ENCODE results near the gene CNGA1.

CNGA1 gene

GRCh38 chr4:48016141-48017107 lies at the start of gene CNGA1, which contains the start of gene NIPAL1:
CNGA1 (minus strand) TSS chr4:48016681; CDS start chr4:47952689, 63,992 bp downstream.
NIPAL1 (plus strand) TSS chr4:48016772; CDS start chr4:48016840, 68 bp downstream.
- Histone ChIP-seq H3K9me3 (ENCODE audit: control insufficient read depth in 1 of 2, low read length in 2 of 2) (no peaks in the 10 kb centered on the region), H3K36me3 (ENCODE audit: control insufficient read depth in 1 of 2, insufficient read depth in 2 of 2, low read length in 2 of 2) (no peaks in the 10 kb centered on the region), H3K4me1 (ENCODE audit: control insufficient read depth in 1 of 2, insufficient read depth in 2 of 2, low read length in 2 of 2) (peaks cover 0 to 16% of the 10 kb centered on the region in 2 donors), H3K4me3 (ENCODE audit: low read depth in 1 of 2, low read length in 2 of 2) (peak within 1 kb of the TSS; percentile 79 to 81), H3K27ac (ENCODE audit: low read length) (peak within 1 kb of the TSS; percentile 60), H3K27me3 (ENCODE audit: low read depth, low read length) (peaks cover 9% of the 10 kb centered on the region)

- H3K36me3 ChIP-seq (ENCODE audit: control insufficient read depth in 1 of 2, insufficient read depth in 2 of 2, low read length in 2 of 2), result no peaks in the 10 kb centered on the region
- H3K4me3 ChIP-seq (ENCODE audit: low read depth in 1 of 2, low read length in 2 of 2), result no peak overlapping the region
- H3K27ac ChIP-seq (ENCODE audit: low read length), result no peak overlapping the region
- H3K9me3 ChIP-seq (ENCODE audit: control insufficient read depth in 1 of 2, low read length in 2 of 2), result no peaks in the 10 kb centered on the region
- no peaks in the 10 kb centered on the region for H3K27me3 ChIP-seq (ENCODE audit: low read depth, low read length)
- H3K4me1 ChIP-seq (ENCODE audit: control insufficient read depth in 1 of 2, insufficient read depth in 2 of 2, low read length in 2 of 2), result no peaks in the 10 kb centered on the region
Measured at GRCh38 chr4:48065587-48066052, 49.1 kb upstream of the CNGA1 start.

GRCh38 chr4:48064349-48064748 lies 47.9 kb upstream of the CNGA1 start:
- Histone ChIP-seq H3K36me3 (ENCODE audit: control insufficient read depth in 1 of 2, insufficient read depth in 2 of 2, low read length in 2 of 2) (no peaks in the 10 kb centered on the region), H3K9me3 (ENCODE audit: control insufficient read depth in 1 of 2, low read length in 2 of 2) (no peaks in the 10 kb centered on the region), H3K27me3 (ENCODE audit: low read depth, low read length) (no peaks in the 10 kb centered on the region), H3K27ac (ENCODE audit: low read length) (no peak overlapping the region), H3K4me3 (ENCODE audit: low read depth in 1 of 2, low read length in 2 of 2) (no peak overlapping the region), H3K4me1 (ENCODE audit: control insufficient read depth in 1 of 2, insufficient read depth in 2 of 2, low read length in 2 of 2) (no peaks in the 10 kb centered on the region)

- Histone ChIP-seq H3K4me1 (ENCODE audit: control insufficient read depth in 1 of 2, insufficient read depth in 2 of 2, low read length in 2 of 2) (no peaks in the 10 kb centered on the region), H3K4me3 (ENCODE audit: low read depth in 1 of 2, low read length in 2 of 2) (no peak overlapping the region), H3K36me3 (ENCODE audit: control insufficient read depth in 1 of 2, insufficient read depth in 2 of 2, low read length in 2 of 2) (no peaks in the 10 kb centered on the region), H3K27ac (ENCODE audit: low read length) (no peak overlapping the region), H3K9me3 (ENCODE audit: control insufficient read depth in 1 of 2, low read length in 2 of 2) (no peaks in the 10 kb centered on the region), H3K27me3 (ENCODE audit: low read depth, low read length) (no peaks in the 10 kb centered on the region)
Measured at GRCh38 chr4:48058617-48059530, 42.4 kb upstream of the CNGA1 start.

- H3K4me3 ChIP-seq (ENCODE audit: low read depth in 1 of 2, low read length in 2 of 2), result no peak overlapping the region
- peaks cover 0 to 5% of the 10 kb centered on the region in 2 donors for H3K4me1 ChIP-seq (ENCODE audit: control insufficient read depth in 1 of 2, insufficient read depth in 2 of 2, low read length in 2 of 2)
- H3K27me3 ChIP-seq (ENCODE audit: low read depth, low read length), result peaks cover 5% of the 10 kb centered on the region
- H3K27ac ChIP-seq (ENCODE audit: low read length), result no peak overlapping the region
- H3K9me3 ChIP-seq (ENCODE audit: control insufficient read depth in 1 of 2, low read length in 2 of 2), result no peaks in the 10 kb centered on the region
- no peaks in the 10 kb centered on the region for H3K36me3 ChIP-seq (ENCODE audit: control insufficient read depth in 1 of 2, insufficient read depth in 2 of 2, low read length in 2 of 2)
Measured at GRCh38 chr4:48051078-48051477, 34.6 kb upstream of the CNGA1 start.

- Histone ChIP-seq H3K4me3 (ENCODE audit: low read depth in 1 of 2, low read length in 2 of 2) (no peak overlapping the region), H3K36me3 (ENCODE audit: control insufficient read depth in 1 of 2, insufficient read depth in 2 of 2, low read length in 2 of 2) (no peaks in the 10 kb centered on the region), H3K27me3 (ENCODE audit: low read depth, low read length) (peaks cover 5% of the 10 kb centered on the region), H3K4me1 (ENCODE audit: control insufficient read depth in 1 of 2, insufficient read depth in 2 of 2, low read length in 2 of 2) (peaks cover 0 to 5% of the 10 kb centered on the region in 2 donors), H3K27ac (ENCODE audit: low read length) (no peak overlapping the region), H3K9me3 (ENCODE audit: control insufficient read depth in 1 of 2, low read length in 2 of 2) (no peaks in the 10 kb centered on the region)
Measured at GRCh38 chr4:48049483-48049882, 33.0 kb upstream of the CNGA1 start.

GRCh38 chr4:48047896-48048295 lies 31.4 kb upstream of the CNGA1 start:
- H3K4me3 ChIP-seq (ENCODE audit: low read depth in 1 of 2, low read length in 2 of 2), result no peak overlapping the region
- peaks cover 5% of the 10 kb centered on the region for H3K27me3 ChIP-seq (ENCODE audit: low read depth, low read length)
- peaks cover 0 to 5% of the 10 kb centered on the region in 2 donors for H3K4me1 ChIP-seq (ENCODE audit: control insufficient read depth in 1 of 2, insufficient read depth in 2 of 2, low read length in 2 of 2)
- H3K36me3 ChIP-seq (ENCODE audit: control insufficient read depth in 1 of 2, insufficient read depth in 2 of 2, low read length in 2 of 2), result no peaks in the 10 kb centered on the region
- no peaks in the 10 kb centered on the region for H3K9me3 ChIP-seq (ENCODE audit: control insufficient read depth in 1 of 2, low read length in 2 of 2)
- no peak overlapping the region for H3K27ac ChIP-seq (ENCODE audit: low read length)

- no peak overlapping the region for H3K4me3 ChIP-seq (ENCODE audit: low read depth in 1 of 2, low read length in 2 of 2)
- no peaks in the 10 kb centered on the region for H3K9me3 ChIP-seq (ENCODE audit: control insufficient read depth in 1 of 2, low read length in 2 of 2)
- no peak overlapping the region for H3K27ac ChIP-seq (ENCODE audit: low read length)
- H3K4me1 ChIP-seq (ENCODE audit: control insufficient read depth in 1 of 2, insufficient read depth in 2 of 2, low read length in 2 of 2), result peaks cover 0 to 5% of the 10 kb centered on the region in 2 donors
- H3K27me3 ChIP-seq (ENCODE audit: low read depth, low read length), result peaks cover 5% of the 10 kb centered on the region
- H3K36me3 ChIP-seq (ENCODE audit: control insufficient read depth in 1 of 2, insufficient read depth in 2 of 2, low read length in 2 of 2), result no peaks in the 10 kb centered on the region
Measured at GRCh38 chr4:48047421-48047844, 31.0 kb upstream of the CNGA1 start.

- peaks cover 0 to 5% of the 10 kb centered on the region in 2 donors for H3K4me1 ChIP-seq (ENCODE audit: control insufficient read depth in 1 of 2, insufficient read depth in 2 of 2, low read length in 2 of 2)
- no peak overlapping the region for H3K4me3 ChIP-seq (ENCODE audit: low read depth in 1 of 2, low read length in 2 of 2)
- H3K27ac ChIP-seq (ENCODE audit: low read length), result no peak overlapping the region
- peaks cover 5% of the 10 kb centered on the region for H3K27me3 ChIP-seq (ENCODE audit: low read depth, low read length)
- no peaks in the 10 kb centered on the region for H3K9me3 ChIP-seq (ENCODE audit: control insufficient read depth in 1 of 2, low read length in 2 of 2)
- H3K36me3 ChIP-seq (ENCODE audit: control insufficient read depth in 1 of 2, insufficient read depth in 2 of 2, low read length in 2 of 2), result no peaks in the 10 kb centered on the region
Measured at GRCh38 chr4:48046059-48046458, 29.6 kb upstream of the CNGA1 start.

GRCh38 chr4:48044298-48044697 lies 27.8 kb upstream of the CNGA1 start:
- no peaks in the 10 kb centered on the region for H3K36me3 ChIP-seq (ENCODE audit: control insufficient read depth in 1 of 2, insufficient read depth in 2 of 2, low read length in 2 of 2)
- peaks cover 0 to 5% of the 10 kb centered on the region in 2 donors for H3K4me1 ChIP-seq (ENCODE audit: control insufficient read depth in 1 of 2, insufficient read depth in 2 of 2, low read length in 2 of 2)
- no peaks in the 10 kb centered on the region for H3K9me3 ChIP-seq (ENCODE audit: control insufficient read depth in 1 of 2, low read length in 2 of 2)
- no peak overlapping the region for H3K4me3 ChIP-seq (ENCODE audit: low read depth in 1 of 2, low read length in 2 of 2)
- no peak overlapping the region for H3K27ac ChIP-seq (ENCODE audit: low read length)
- peaks cover 5% of the 10 kb centered on the region for H3K27me3 ChIP-seq (ENCODE audit: low read depth, low read length)

- no peak overlapping the region for H3K27ac ChIP-seq (ENCODE audit: low read length)
- H3K9me3 ChIP-seq (ENCODE audit: control insufficient read depth in 1 of 2, low read length in 2 of 2), result no peaks in the 10 kb centered on the region
- H3K27me3 ChIP-seq (ENCODE audit: low read depth, low read length), result peaks cover 5% of the 10 kb centered on the region
- peaks cover 0 to 5% of the 10 kb centered on the region in 2 donors for H3K4me1 ChIP-seq (ENCODE audit: control insufficient read depth in 1 of 2, insufficient read depth in 2 of 2, low read length in 2 of 2)
- no peak overlapping the region for H3K4me3 ChIP-seq (ENCODE audit: low read depth in 1 of 2, low read length in 2 of 2)
- H3K36me3 ChIP-seq (ENCODE audit: control insufficient read depth in 1 of 2, insufficient read depth in 2 of 2, low read length in 2 of 2), result no peaks in the 10 kb centered on the region
Measured at GRCh38 chr4:48043504-48043903, 27.0 kb upstream of the CNGA1 start.

Measured in muscle layer of duodenum (tissue), 2 donors.